Stimulated activated CD4-positive, alpha-beta T cell treated with anti-CD3 and anti-CD28 coated beads, Interleukin-4, amount 100 ng/mL, for 1 hour (primary cell): ENCODE results near the gene P2RY14.

Source experiments
- DNase-seq: peaks from one replicate; pipeline ENCODE4 v3.0.0-alpha.2; 2020

P2RY14 gene

GRCh38 chr3:151174351-151174750 is 104.0 kb downstream of the P2RY14 start:
- DNase-seq: no peak

GRCh38 chr3:151171145-151171757 is 107.1 kb downstream of the P2RY14 start:
- DNase-seq: no peak

- DNase-seq: peak; percentile 21
Observed at GRCh38 chr3:151169948-151170679, 108.2 kb downstream of the P2RY14 start.

GRCh38 chr3:151169262-151169947 is 108.9 kb downstream of the P2RY14 start:
- no peak for DNase-seq

DNA sequence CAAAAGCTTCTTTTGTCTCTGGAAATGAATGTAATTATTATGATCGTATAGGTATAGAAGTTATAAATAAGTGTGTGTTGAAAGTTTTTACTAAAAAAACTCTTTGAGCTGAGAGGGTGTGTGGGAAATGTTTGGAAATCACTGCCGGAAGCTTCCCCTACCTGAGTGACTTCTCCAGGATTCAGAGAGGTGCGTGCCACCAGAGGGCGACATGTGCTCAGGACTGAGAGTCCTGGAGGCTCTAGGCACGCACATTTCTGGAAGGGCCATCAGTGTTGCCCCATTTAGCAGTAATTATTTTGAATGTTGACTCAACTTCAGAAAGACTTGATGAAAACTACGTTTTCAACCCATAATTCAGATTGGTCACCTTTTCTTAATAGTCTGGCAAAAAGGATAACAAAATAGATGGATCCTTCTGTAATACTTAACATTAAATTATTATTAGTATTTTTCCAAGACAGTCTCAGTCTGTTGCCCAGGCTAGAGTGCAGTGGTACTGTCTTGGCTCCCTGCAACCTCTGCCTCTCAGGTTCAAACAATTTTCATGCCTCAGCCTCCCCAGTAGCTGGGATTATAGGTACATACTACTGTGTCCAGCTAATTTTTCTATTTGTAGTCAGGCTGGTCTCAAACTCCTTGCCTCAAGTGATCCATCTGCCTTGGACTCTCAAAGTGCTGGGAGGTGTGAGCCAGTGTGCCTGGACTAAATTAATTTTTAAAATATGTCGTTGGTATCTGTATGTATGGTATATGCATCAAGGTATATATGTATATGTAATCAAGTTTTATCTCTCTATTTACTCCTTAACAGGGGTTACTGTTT is 109.9 kb downstream of the P2RY14 start:
- peak; percentile 87 for DNase-seq

GRCh38 chr3:151166161-151166560 is 112.2 kb downstream of the P2RY14 start:
- no peak for DNase-seq

DNA sequence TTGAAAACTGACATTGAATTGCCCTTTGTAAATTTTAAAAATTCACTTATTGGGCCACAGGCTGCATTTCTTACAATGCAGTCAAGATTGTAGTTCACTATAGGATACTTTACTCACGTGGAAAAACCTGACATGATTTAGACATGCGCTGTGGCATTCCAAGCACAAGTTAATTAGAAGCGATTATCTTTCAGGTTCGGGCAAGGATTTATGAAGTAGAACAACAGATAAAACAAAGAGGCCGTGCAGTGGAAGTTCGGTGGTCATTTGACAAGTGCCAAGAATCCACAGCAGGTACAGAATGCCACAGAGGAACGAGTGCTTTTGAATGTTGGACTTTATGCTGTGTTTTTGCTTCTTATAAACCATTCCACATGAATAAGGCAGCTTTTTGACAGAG is 113.1 kb downstream of the P2RY14 start:
- DNase-seq: no peak
